ENCODE data around the gene PRMT1. TPM values are rescaled to one million over a fixed set of nuclear protein-coding genes. Genes with fewer than 3 reads are reported as not detected.

Gene PRMT1
- total RNA-seq, 1 experiment from 2014 or later, result 505 TPM

DNA sequence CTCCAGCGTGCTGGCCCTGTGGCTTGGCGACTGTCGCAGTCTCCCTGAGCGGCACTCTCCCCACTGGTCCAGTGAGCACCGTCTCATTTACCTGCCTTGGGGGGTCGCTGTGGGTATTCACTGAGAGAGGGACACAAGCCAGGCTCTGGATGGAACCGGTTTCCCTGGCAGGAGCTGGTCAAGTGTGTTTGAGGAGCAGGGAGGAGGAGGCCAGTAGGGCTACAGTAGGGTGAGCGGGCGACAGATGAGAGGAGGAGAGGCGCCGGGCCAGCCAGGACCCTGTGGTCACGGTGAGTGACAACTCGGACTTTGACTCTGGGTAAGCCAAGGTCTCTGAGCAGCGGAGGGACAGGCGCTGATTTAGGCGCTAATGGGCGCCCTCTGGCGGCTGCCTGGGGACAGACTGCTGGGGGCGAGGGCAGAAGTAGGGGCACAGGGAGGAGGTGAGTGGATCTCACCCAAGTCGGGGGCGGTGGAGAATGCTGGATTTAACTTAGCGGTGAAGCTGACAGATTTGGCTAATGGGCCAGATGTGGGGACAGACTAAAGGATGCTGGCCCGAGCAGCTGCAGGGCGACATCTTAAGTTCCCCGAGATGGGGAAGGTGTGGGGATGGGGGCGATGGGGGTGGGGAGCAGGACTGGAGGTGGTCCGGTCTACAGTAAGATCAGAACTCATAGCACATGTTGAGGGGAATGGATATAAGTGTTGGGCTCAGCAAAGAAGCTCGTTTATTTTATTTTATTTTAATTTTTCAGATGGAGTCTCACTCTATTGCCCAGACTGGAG lies 4.7 kb upstream of the PRMT1 start:
- Histone ChIP-seq H3K79me1 (ENCODE audit: insufficient read depth, low read depth, low read length, poor library complexity, severe bottlenecking) (peaks cover under 1% of the 10 kb centered on the region), H3K56ac (ENCODE audit: insufficient read length, low read depth, low read length) (no peak overlapping the region), H4K5ac (ENCODE audit: insufficient read length, low read depth, low read length) (no peak overlapping the region), H2AK5ac (ENCODE audit: insufficient read length, low read length) (no peak overlapping the region), H3K18ac (ENCODE audit: insufficient read length, low read depth, low read length) (no peak overlapping the region), H3K23me2 (ENCODE audit: insufficient read length, low read depth, low read length, poor library complexity, severe bottlenecking) (peaks cover 4% of the 10 kb centered on the region), H3K4me2 (ENCODE audit: insufficient read depth, insufficient read length, low read length) (peak overlapping the region; percentile 1), H2BK120ac (ENCODE audit: low read depth, low read length, poor library complexity, severe bottlenecking) (no peak overlapping the region), H3K14ac (ENCODE audit: insufficient read depth, low read length) (no peak overlapping the region), H3K23ac (ENCODE audit: insufficient read length, low read depth, low read length) (no peak overlapping the region), H3K27me3 (ENCODE audit: insufficient read depth, low read length) (no peaks in the 10 kb centered on the region), H3K9me3 (ENCODE audit: control insufficient read depth, low read depth, low read length) (no peaks in the 10 kb centered on the region), H2BK20ac (ENCODE audit: low read depth, low read length, poor library complexity, severe bottlenecking) (no peak overlapping the region), H3K9ac (ENCODE audit: extremely low read depth, insufficient read length, low read length) (no peak overlapping the region), H3K4ac (ENCODE audit: low read depth, low read length) (no peak overlapping the region), H2BK12ac (ENCODE audit: insufficient read length, low read depth, low read length) (no peak overlapping the region), H4K8ac (replicated peaks; ENCODE audit: insufficient read length, low read depth, low read length) (no peak overlapping the region), H4K20me1 (ENCODE audit: control insufficient read depth, insufficient read depth, insufficient read length) (no peaks in the 10 kb centered on the region), H2AFZ (ENCODE audit: low read length) (no peak overlapping the region), H3T11ph (ENCODE audit: low read length) (no peak overlapping the region), H2BK15ac (ENCODE audit: low read depth, low read length) (no peak overlapping the region), H4K91ac (ENCODE audit: insufficient read length, low read depth, low read length) (no peak overlapping the region), H3K4me1 (ENCODE audit: insufficient read depth, low read length) (peaks cover 2% of the 10 kb centered on the region; the same call in 1 of the 2 replicates), H2BK5ac (ENCODE audit: insufficient read length, low read length) (no peak overlapping the region), H3K79me2 (ENCODE audit: insufficient read depth, low read length) (no peaks in the 10 kb centered on the region), H3K27ac (ENCODE audit: insufficient read length, low read depth, low read length) (no peak overlapping the region)
- no CpG with 5 or more reads among the region's 28 CpGs for WGBS (ENCODE audit: extremely low coverage, insufficient read length, low lambda C conversion rate)
- Mint-ChIP-seq H3K36me3 (ENCODE audit: insufficient read depth in 1 of 3, low read depth in 3 of 3) (peaks cover 23 to 43% (median 35%) of the 10 kb centered on the region in 3 experiments; a peak in 6 of 7 replicates), H3K4me3 (peak overlapping the region; percentile 39 to 77), H3K9me3 (no peaks in the 10 kb centered on the region; a peak in 1 of 5 replicates), H3K4me1 (peaks cover 10 to 19% of the 10 kb centered on the region in 2 experiments), H3K27ac (peak overlapping the region; percentile 87 to 97 (median 96)), H3K27me3 (ENCODE audit: low read depth) (peaks cover 2% of the 10 kb centered on the region; the same call in 1 of the 2 replicates)
- TF ChIP-seq, protein P1, sequence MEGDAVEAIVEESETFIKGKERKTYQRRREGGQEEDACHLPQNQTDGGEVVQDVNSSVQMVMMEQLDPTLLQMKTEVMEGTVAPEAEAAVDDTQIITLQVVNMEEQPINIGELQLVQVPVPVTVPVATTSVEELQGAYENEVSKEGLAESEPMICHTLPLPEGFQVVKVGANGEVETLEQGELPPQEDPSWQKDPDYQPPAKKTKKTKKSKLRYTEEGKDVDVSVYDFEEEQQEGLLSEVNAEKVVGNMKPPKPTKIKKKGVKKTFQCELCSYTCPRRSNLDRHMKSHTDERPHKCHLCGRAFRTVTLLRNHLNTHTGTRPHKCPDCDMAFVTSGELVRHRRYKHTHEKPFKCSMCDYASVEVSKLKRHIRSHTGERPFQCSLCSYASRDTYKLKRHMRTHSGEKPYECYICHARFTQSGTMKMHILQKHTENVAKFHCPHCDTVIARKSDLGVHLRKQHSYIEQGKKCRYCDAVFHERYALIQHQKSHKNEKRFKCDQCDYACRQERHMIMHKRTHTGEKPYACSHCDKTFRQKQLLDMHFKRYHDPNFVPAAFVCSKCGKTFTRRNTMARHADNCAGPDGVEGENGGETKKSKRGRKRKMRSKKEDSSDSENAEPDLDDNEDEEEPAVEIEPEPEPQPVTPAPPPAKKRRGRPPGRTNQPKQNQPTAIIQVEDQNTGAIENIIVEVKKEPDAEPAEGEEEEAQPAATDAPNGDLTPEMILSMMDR (conservative IDR thresholded peaks at IDR 0.05), result peak; percentile 96; the same call in 2 of the 3 replicates
- peak; percentile 94 for DNase-seq

All from H9 (cell line).